NT2/D1 (cell line): Measurements from ENCODE around the gene IL4.

Source experiments
- DNase-seq: peaks from one replicate; pipeline ENCODE4 v3.0.0-alpha.2; 2011; ENCODE audit warnings: low read depth, low spot score
- H3K27me3 ChIP-seq: 2 replicates; pipeline ENCODE4 v1.6.0; 2011; ENCODE audit warnings: mild to moderate bottlenecking; ENCODE audit not compliant: insufficient read length, insufficient read depth
- H3K36me3 ChIP-seq: 2 replicates; pipeline ENCODE4 v1.6.1; 2011; ENCODE audit warnings: mild to moderate bottlenecking, low read length, mixed read lengths; ENCODE audit not compliant: insufficient read depth, insufficient read length
- H3K4me1 ChIP-seq: 2 replicates; pipeline ENCODE4 v1.5.1; 2011; ENCODE audit not compliant: insufficient read depth, insufficient read length
- H3K4me3 ChIP-seq: 2 replicates; pipeline ENCODE4 v1.5.1; 2011; ENCODE audit warnings: low read depth; ENCODE audit not compliant: insufficient read length
- H3K9ac ChIP-seq: 2 replicates; pipeline ENCODE4 v1.6.0; 2011; ENCODE audit warnings: low read depth; ENCODE audit not compliant: insufficient read length
- H3K9me3 ChIP-seq: 2 replicates; pipeline ENCODE4 v1.5.1; 2011; ENCODE audit warnings: mild to moderate bottlenecking, low read length; ENCODE audit not compliant: insufficient read depth
- SUZ12 ChIP-seq: IDR thresholded peaks from 2 replicates; pipeline ENCODE4 v1.6.1; 2011; ENCODE audit not compliant: insufficient read length, insufficient read depth; ENCODE audit errors: extremely low read depth
- YY1 ChIP-seq: IDR thresholded peaks from 2 replicates; pipeline ENCODE4 v1.6.1; 2011; ENCODE audit not compliant: insufficient read length, insufficient read depth
- ZNF274 ChIP-seq: IDR thresholded peaks from 2 replicates; pipeline ENCODE4 v1.6.1; 2011; ENCODE audit warnings: mild to moderate bottlenecking, low read depth, low read length

The IL4 gene

DNA sequence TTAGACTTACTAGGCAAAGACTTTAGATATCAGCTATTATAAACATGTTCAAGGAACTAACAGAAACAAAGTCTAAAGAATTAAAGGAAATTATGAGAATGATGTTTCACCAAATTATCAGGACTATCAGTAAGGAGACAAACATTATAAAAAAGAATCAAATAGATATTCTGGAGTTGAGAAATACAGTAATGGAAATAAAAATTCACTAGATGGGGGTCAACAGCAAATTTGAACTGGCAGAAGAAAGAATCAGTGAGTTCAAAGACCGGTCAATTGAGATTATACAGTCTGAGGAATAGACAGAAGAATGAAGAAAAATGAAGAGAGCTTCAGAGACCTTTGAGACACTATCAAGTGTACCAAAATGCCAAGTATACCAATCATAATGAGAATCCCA lies 25.4 kb upstream of the IL4 start:
- Histone ChIP-seq H3K4me1 (no peaks in the 10 kb centered on the region), H3K27me3 (no peaks in the 10 kb centered on the region), H3K9ac (no peak overlapping the region), H3K9me3 (no peaks in the 10 kb centered on the region), H3K4me3 (no peak overlapping the region), H3K36me3 (peaks cover 5% of the 10 kb centered on the region)
- TF ChIP-seq ZNF274 (no peak), YY1 (no peak), SUZ12 (no peak)
- no peak for DNase-seq

DNA sequence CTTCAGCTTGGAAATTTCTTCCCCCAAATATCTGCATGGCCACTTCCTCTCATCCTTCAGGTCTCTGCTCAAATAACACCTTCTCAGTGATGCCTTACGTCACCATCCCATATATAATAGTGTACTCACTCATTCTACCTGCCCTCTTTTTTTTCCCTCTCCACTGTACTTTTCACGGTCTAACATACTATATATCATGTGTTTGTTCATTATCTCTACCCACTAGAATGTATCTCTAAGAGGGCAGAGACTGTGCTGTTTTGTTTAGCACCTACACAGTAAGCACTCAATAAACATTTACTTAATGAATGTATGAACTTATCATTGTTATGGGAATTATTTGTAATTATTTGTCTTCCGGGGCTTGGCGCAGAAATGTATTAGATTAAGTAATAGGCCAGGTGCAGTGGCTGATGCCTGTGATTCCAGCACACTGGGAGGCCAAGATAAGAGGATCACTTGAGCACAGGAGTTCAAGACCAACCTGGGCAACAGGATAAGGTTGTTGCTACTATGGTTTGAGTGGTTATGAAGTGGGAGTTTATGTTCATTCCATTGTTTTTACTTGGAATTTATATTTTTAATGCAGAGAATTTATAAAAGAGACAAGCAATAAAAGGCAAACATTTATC lies 21.8 kb upstream of the IL4 start:
- H3K4me3 ChIP-seq = no peak overlapping the region
- no peak for DNase-seq
- H3K4me1 ChIP-seq = no peaks in the 10 kb centered on the region
- H3K9ac ChIP-seq = no peak overlapping the region
- no peaks in the 10 kb centered on the region for H3K36me3 ChIP-seq
- peaks cover 24% of the 10 kb centered on the region for H3K27me3 ChIP-seq
- no peaks in the 10 kb centered on the region for H3K9me3 ChIP-seq
- TF ChIP-seq YY1 (no peak), SUZ12 (no peak), ZNF274 (no peak)

DNA sequence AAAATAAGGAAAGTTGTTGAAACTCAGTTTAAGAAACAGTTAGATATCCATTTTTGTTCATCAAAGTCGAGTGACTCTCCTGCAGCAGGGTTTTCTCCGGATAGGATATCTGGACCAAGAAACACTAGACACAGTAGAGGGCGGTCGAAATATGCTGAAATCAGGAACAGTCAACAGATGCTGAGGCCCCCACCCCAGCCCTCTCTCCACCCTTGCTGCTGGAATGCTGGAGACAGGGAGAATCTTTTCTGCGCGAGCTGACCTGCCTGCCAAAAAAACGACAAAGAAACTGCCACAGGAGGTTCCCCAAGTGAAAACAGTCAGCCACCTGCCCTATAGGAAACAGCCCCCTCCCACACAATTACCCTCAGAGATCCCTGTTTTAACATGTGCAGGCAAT lies 20.1 kb upstream of the IL4 start:
- Histone ChIP-seq H3K36me3 (no peaks in the 10 kb centered on the region), H3K27me3 (peaks cover 37% of the 10 kb centered on the region), H3K9me3 (no peaks in the 10 kb centered on the region), H3K4me3 (no peak overlapping the region), H3K9ac (no peak overlapping the region), H3K4me1 (no peaks in the 10 kb centered on the region)
- TF ChIP-seq ZNF274 = no peak
- no peak for TF ChIP-seq YY1
- TF ChIP-seq SUZ12 = no peak
- no peak for DNase-seq

DNA sequence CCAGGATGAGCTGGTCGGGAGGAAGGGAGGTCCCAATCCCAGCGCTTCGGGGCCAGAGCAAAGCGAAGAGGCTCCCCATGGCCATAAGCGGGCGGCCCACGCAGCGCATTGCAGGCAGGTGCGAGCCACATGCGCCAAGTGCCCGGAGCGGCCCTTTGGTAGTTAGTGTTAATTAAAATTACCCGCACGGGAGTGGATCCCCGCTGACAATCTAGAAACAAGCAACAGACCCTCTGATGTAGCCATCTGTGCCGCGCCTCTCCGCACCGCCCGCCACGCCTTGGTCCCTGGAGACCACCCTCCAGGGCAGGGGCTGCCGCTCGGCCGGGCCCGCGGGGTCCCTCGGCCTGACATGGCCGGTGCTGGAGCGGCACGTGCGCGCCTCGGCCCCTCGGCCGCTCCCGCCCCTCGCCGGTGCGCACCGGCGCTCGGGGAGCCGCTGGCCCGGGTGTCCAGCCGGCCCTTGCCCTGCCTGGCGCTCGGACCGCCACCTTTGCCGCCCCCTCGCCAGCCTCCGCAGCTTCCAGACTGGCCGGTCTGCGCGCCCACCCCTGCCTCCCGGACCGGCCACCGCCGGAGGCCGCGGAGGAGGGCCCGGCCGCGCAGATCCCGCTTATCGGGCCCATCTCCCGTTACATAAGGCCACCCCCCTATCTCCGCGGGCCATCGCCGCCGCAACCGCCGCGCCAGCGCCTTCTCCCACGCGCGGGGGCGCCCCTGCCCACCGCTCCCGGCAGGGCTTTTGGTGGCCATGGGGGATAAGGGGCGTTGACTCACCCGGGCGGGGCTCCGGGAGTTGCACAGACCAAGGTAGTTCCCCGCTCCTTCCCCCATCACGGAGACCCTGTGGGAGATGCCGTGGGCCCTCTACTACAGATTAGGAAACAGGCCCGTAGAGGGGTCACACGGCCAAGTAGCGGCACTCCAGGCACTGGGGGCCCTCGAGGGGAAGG lies 17.7 kb upstream of the IL4 start:
- no peaks in the 10 kb centered on the region for H3K36me3 ChIP-seq

DNA sequence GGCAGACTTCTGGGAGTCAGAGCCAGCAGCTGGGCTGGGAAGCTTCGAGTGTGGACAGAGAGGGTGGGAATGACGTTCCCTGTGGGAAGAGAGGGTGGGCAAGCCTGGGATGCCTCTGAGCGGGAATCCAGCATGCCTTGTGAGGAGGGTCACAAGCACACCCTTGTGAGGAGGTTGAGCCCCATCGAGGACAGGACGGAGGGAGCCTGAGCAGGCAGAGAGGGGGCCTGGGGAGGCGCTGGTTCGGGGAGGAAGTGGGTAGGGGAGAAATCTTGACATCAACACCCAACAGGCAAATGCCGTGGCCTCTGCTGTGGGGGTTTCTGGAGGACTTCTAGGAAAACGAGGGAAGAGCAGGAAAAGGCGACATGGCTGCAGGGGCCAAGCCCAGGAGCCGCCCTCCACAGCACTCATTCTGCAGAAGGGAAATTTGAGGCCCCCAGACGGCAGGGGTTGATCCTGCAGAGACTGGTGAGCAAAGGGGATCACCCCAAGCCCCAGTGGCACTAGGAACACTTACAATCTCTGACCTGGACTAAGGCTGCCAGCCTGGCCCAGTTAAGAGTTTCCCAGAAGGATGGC lies 16.9 kb upstream of the IL4 start:
- H3K4me3 ChIP-seq = peak overlapping the region; percentile 37
- no peaks in the 10 kb centered on the region for H3K9me3 ChIP-seq
- H3K4me1 ChIP-seq = peaks cover 3% of the 10 kb centered on the region
- H3K9ac ChIP-seq = no peak overlapping the region
- DNase-seq = no peak
- H3K36me3 ChIP-seq = no peaks in the 10 kb centered on the region
- peaks cover 37% of the 10 kb centered on the region for H3K27me3 ChIP-seq
- TF ChIP-seq YY1 (no peak), SUZ12 (no peak), ZNF274 (no peak)

More for the DNA sequence above, 17.7 kb upstream of the IL4 start:
- peak overlapping the region; percentile 37 for H3K4me3 ChIP-seq
- H3K4me1 ChIP-seq = peaks cover under 1% of the 10 kb centered on the region
- H3K9me3 ChIP-seq = no peaks in the 10 kb centered on the region
- TF ChIP-seq YY1 (no peak), SUZ12 (no peak), ZNF274 (no peak)
- DNase-seq = no peak
- peak overlapping the region; percentile 50 for H3K9ac ChIP-seq
- H3K27me3 ChIP-seq = peaks cover 37% of the 10 kb centered on the region

DNA sequence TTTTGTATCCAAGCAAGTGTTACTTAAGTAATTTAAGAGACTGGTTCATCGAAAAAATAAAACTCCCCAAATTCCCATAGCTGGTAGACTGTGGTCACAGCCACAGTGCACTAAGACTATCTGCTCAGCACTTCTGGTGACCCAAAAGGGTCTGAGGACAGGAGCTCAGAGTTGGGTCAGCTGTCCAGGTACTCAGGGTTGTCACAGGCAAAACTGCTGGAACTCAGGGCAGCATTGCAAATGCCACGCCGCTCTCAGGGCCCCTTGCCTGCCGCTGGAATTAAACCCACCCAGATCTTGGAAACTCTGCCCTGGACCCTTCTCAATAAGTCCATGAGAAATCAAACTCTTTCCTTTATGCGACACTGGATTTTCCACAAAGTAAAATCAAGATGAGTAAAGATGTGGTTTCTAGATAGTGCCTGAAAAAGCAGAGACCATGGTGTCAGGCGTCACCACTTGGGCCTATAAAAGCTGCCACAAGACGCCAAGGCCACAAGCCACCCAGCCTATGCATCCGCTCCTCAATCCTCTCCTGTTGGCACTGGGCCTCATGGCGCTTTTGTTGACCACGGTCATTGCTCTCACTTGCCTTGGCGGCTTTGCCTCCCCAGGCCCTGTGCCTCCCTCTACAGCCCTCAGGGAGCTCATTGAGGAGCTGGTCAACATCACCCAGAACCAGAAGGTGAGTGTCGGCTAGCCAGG lies 16.0 kb upstream of the IL4 start, which contains the start of gene IL13:
Gene IL13 (plus strand): TSS at position 498 of the 705 bp plus-strand sequence. CDS start 14 bp downstream, at position 512.
- DNase-seq = no peak
- peaks cover 3% of the 10 kb centered on the region for H3K4me1 ChIP-seq
- no peak for TF ChIP-seq SUZ12
- H3K9ac ChIP-seq = no peak within 1 kb of the TSS
- no peak within 1 kb of the TSS for H3K4me3 ChIP-seq
- H3K27me3 ChIP-seq = peaks cover 37% of the 10 kb centered on the region
- no peaks in the 10 kb centered on the region for H3K36me3 ChIP-seq
- H3K9me3 ChIP-seq = no peaks in the 10 kb centered on the region
